ENCODE measurements around the gene NHLRC3. TPM values are rescaled to one million over a fixed set of nuclear protein-coding genes. Genes with fewer than 3 reads are reported as not detected.

NHLRC3 gene
- total and polyA plus RNA-seq, 2 of the 8 experiments (the other 6 are each of a cell fraction or from before 2014, with no cell fraction given), result 13.1 to 16.9 TPM

Other genes starting within 250 kb of the NHLRC3 start
- gene STOML3, start 47.6 kb upstream of the NHLRC3 start, total RNA-seq (2021; fragmentation: NEBNext Ultra II Directional; extraction: Animal tissue kit (Norgen Biotek cat#: 25700)), result not detected in 2 replicates
- gene STOML3, start 47.6 kb upstream of the NHLRC3 start, polyA plus RNA-seq (2011; rRNA removed), result 0.06 TPM in 1 of 2 replicates, not detected in the other
- gene PROSER1, start 367 bp upstream of the NHLRC3 start, total RNA-seq (2021; fragmentation: NEBNext Ultra II Directional; extraction: Animal tissue kit (Norgen Biotek cat#: 25700)), result 98.6 and 116 TPM in 2 replicates
- 90.7 and 99.2 TPM in 2 replicates for gene PROSER1, start 367 bp upstream of the NHLRC3 start, polyA plus RNA-seq (2011; rRNA removed)